HG02973 (cell line): ENCODE data around the gene MAP2K5.

Source experiments
- ATAC-seq: cut with Tn5 transposase; IDR thresholded peaks from one replicate; pipeline ENCODE4 v1.9.1; 2021; ENCODE audit warnings: moderate library complexity; ENCODE audit not compliant: unreplicated experiment

The MAP2K5 gene

GRCh38 chr15:67556976-67557570 lies 14.6 kb downstream of the MAP2K5 start:
- no peak for ATAC-seq

GRCh38 chr15:67558502-67558901 lies 16.0 kb downstream of the MAP2K5 start:
- no peak for ATAC-seq

DNA sequence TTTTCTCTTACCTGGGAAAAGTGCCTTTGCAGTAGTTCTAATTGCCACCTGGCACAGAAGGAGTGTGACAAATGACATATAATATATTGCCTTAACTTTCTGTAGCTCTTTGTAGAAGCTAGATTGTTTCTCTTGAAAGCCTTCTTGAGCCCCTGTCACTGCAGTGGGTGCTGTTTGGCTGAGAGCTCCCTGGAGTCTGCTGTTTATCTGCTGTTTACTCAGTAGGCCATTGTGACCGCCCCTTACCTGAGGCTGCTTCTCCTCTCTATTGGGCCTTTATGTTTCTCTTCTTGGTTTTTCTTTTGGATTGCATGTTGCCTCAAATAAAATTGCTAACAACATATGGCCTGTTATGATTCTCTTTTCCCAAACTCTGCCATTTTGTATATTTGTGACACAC lies 16.7 kb downstream of the MAP2K5 start:
- no peak for ATAC-seq

DNA sequence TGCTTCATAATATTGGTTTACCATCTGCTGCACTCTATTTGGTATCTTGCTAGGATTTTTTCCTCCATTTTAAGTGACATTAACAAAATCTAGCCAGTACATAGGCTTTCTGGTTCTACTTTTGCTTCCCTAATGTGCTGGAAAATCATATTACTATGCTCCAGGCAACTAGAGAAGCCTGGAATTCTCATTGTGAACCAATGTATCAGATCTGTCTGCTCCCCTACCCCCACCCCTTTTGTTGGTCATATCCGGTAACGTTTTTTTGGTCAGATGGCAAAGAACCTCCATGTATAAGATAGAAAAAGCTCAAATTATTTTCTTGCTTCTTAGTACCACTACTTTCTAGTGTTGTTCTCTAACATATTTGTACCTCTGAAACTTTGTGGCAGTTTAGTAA lies 17.1 kb downstream of the MAP2K5 start:
- ATAC-seq: no peak

GRCh38 chr15:67560320-67560719 lies 17.8 kb downstream of the MAP2K5 start:
- ATAC-seq: no peak

GRCh38 chr15:67563092-67563491 lies 20.6 kb downstream of the MAP2K5 start:
- no peak for ATAC-seq

DNA sequence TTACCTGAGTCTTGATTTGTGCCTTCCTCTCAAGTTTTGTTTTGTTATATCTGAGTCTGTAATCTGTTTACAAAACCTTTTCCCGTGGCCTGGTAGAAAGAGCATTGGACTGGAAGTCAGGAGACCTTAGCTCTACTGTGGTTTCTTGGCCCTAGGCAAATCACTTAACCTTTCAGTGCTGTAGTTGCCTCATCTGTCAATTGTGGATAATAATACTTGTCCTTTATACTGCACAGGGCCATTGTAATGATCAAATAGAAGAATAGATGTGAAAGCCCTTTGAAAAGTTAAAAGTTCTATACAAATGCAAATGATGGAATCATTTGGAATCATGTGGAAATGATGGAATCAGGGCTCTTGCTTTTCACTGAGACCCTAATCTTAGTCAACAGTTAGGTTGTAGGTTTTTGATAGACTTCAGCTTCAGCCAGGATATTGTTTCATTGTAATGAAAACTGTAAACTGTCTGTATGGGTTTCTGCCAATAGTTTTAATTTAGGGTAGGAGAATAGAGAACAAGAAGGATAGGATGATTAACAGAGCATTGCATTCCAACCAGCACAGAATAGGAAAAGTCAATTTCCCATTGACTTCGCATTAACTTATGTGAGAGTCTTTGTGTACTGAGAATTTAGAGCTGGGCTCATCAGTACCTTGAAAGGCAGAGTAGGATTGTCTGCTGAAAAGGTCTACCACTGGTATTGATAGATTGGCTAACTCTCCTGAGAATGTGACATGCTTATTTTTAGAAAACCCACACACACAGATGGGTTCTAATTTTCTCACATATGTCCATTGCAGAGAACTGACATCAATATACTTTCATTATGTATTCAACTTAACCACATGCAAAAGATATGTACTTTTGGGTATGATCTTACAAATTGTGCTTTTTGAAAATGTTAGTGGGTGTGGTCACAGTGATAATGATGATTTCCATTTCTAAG lies 21.8 kb downstream of the MAP2K5 start:
- ATAC-seq: peak; percentile 89

DNA sequence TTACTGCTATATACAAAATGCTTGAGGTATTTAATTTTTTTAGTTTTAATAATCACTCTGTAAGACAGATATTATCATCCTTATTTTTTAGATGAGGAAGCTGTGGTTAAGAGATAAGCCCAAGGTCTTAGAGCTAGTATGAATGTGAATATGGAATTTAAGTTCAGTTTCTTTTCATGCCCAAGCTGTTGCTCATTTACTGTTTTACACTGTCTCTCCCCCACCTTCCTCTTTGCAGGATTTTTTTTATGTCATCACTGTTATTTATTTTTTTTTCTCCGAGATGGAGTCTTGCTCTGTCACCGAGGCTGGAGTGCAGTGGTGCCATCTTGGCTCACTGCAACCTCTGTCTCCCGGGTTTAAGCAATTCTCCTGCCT lies 22.5 kb downstream of the MAP2K5 start:
- ATAC-seq: peak; percentile 41

GRCh38 chr15:67569668-67570067 lies 27.2 kb downstream of the MAP2K5 start:
- no peak for ATAC-seq

DNA sequence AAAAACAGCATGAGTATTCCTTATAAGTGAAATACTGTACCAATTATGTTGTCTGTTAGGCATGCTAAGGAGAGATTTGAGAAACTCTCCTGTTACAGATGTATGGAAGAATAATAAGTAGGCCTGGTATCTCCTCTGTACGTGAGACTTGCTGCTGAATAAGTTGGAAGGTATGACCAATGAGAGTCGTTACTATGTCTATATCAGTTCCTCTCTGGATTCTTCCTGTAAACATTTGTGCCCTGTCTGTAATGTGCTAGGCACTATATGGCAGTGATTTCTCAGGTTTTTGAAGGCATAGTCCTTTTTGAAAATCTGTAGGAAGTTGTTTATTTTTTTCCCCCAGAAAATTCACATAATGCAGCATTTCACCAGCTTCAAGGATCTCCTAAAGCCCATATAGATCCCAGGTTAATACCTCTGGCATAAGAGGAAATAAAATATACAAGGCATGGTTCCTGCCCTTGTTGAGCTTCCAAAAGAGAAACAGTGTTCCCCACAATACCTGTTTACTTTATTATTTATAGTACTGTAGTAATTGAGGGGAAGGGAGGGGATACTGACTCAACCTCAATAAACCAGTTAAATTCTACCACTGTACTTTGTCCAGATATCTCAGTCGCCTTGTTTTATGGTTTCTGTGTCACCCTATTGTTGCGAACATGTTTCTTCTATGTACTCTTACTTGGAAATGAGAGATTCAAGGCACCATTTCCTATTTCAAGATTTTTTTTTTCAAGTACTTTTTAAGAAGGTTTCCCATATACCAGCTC lies 28.6 kb downstream of the MAP2K5 start:
- no peak for ATAC-seq

DNA sequence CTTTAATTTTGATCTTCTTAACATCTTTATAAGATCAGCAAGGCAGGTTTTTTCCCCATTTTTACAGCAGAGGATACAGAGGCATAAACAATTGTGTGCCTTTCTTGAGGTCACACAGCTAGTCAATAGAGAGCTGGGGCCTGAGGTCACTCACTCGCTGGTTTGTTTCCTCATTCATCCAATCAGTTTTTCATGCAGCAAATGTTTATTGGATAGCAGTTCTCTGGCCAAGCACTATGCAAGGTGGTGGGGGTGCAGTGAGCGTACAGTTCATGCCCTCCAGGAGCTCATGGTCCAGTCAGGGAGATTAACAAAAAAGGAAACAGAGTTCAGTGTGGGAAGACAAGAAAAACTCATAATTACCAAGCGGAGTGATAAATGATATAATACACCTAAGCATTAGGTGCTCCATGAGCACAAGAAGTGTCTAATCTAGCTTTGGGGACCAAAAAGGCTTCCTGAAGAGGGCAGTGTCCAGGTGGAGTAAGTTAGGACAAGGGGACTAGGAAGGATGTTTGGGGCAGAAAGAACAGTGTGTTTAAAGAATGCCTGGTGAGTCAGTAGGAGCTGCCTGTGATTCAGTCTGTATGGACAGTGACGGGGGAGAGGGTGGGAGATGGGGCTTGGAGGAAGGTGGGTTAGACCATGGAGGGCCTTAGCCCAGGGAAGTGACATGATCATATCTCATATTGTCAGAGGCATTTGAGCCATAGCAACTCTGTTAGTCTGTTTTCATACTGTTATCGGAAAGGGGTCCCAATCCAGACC lies 29.3 kb downstream of the MAP2K5 start:
- ATAC-seq: no peak

GRCh38 chr15:67573194-67573593 lies 30.7 kb downstream of the MAP2K5 start:
- no peak for ATAC-seq

DNA sequence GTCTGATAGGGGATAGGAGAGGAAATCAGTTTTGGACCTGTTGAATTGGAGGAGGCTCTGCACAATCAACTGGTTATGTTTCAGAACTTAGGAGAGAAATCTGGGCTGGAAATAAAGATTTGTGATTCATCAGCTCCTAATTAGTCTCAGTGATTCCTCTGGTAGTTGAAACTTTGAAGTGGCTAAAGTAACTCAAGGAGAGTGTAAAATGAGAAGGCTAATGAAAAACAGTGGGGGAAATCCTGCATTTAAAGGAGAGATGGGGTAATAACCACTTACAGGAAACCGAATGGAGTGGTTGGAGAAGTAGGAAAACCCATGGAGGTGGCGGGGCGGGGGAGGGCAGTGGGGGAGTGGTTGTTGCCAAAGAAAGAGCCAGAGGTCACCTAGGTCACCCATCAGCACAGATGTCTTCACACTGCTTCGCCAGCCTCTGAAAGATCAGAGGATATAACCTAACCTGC lies 32.6 kb downstream of the MAP2K5 start:
- no peak for ATAC-seq

- no peak for ATAC-seq
Observed at GRCh38 chr15:67578020-67578600, 35.6 kb downstream of the MAP2K5 start.

DNA sequence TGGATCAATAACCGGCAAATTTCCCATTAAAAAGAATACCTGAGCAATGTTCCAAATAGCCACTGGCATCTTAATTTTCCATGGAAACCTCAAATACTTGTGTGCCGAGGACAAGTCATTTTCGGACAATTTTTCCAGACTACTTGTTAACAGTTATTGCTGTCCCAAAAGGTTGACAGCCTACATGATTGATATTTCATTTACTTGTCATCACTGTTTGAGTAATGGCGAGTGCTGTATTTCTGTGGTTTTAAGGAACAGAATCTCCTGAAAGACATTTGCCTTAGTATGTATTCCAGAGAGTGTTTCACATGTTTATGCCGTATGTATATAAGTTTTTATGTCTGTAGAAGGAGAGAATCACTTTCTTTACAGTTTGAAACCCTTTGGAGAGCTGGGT lies 36.7 kb downstream of the MAP2K5 start:
- no peak for ATAC-seq

DNA sequence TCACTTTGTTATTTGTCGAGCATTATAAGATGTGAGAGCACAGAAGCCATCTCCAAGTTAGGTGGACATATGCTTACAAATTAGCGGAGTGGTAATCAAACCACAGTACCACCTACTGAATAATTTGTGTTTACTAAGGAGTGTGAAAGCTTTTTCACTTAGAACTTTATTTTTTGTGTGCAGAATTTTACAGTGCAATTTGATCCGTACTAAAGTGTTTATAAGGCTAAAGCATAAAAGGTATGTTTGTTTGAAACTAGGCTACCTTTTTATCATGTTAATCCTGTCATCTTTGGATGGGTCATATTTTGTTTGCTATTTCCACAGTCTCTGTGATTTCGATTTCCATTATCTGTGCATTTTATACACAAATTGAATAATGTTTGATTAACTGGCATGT lies 37.5 kb downstream of the MAP2K5 start:
- no peak for ATAC-seq

DNA sequence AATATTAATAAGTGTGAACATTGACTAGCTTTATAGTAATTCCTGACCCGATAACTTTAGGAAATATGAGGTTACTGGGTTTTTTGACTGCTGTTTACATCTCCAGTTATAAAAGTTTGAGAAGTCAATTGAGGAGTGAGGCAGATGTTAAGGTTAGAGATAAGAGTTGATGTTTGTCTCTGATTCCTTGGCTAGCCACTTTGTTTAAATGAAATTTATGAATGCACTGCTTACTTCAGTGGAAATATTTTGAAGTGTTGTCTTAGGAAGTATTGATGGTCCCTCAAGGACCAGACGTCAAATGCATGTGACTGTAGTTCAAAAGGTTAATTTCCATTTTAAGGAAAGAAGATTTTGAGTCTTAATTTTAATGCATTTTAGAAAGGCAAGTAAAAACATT lies 41.7 kb downstream of the MAP2K5 start:
- ATAC-seq: no peak

- ATAC-seq: no peak
Observed at GRCh38 chr15:67585681-67586080, 43.2 kb downstream of the MAP2K5 start.

DNA sequence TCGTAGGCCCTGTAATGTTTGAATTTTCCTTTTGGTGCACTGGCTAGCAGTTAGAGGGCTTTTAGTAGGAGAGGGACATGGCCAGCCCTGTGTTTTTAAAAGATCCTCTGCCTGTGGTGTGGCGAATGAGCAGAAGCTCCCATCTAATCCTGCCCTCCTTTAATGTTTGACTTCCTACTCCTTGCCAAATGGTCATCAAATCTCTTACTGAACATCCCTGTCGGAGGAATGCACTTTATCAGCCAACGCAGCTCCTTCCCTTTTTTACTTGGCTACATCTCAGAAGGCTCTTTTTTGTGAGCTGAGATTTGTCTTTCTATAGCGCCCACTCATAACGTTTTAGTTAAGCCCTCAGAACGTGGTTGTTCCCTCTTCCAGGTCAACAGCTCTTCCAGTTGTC lies 44.8 kb downstream of the MAP2K5 start:
- no peak for ATAC-seq

DNA sequence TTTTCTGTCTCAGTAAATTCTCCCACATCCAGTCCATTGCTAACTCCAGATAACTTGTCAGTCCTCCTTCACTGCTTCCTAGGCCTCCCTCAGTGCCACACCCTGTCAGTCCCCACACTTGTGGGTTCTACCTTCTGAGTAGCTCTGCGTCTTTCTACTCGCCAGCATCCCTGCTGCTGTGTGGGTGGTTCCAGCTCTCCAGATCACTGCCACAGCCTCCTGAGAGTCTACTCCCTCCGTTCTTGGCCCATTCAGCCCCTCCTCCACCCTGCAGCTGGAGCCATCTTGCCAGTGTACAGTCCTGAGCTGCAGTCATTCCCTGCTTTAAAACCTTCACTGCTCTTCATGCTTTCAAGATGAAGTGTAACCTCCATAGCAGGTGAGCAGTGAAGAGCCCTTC lies 45.3 kb downstream of the MAP2K5 start:
- no peak for ATAC-seq

DNA sequence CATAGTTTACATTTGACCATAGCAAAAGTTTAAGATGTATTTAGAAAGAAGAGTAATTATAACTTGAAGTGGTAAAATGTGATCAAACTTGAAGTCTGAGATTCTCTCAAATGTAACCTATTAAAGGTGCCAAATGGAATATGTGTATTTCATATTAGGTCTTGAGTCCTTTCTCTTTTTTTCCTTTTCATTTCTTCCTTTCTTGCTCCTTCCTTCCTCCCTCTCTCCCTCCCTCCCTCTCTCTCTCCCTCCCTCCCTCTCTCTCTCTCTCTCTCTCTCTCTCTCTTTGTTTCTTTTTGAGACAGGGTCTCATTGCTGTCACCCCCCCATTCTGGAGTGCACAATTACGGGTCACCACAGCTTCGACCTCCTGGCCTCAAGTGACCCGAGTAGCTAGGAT lies 47.7 kb downstream of the MAP2K5 start:
- no peak for ATAC-seq
